ENCODE results near the gene NECTIN2. TPM values are rescaled to one million over a fixed set of nuclear protein-coding genes. Genes with fewer than 3 reads are reported as not detected.
A peak's percentile ranks its signal among the peaks of the same experiment; 100 is the strongest.
"Not testable (repeated sequence)": the region's sequence is repeated elsewhere in the genome, so short reads cannot be mapped to it uniquely, and the experiment has no call there.

Gene NECTIN2
- total RNA-seq, 1 donor from 2014 or later: 54.2 TPM

- H3K4me3 ChIP-seq: no peak overlapping the region
- H3K9me3 ChIP-seq (ENCODE audit: low read depth): no peaks in the 10 kb centered on the region
- TF ChIP-seq EZH2 (IDR thresholded peaks at IDR 0.05) (no peak), CTCF (IDR thresholded peaks at IDR 0.05) (no peak), EZH2phosphoT487 (IDR thresholded peaks at IDR 0.05) (no peak)
- no peak overlapping the region for H3K4me2 ChIP-seq
- Mint-ChIP-seq H3K27ac (peak overlapping the region; percentile 89), H3K36me3 (no peaks in the 10 kb centered on the region), H3K4me3 (no peak overlapping the region), H3K9me3 (no peaks in the 10 kb centered on the region), H3K4me1 (peaks cover 11% of the 10 kb centered on the region), H3K27me3 (ENCODE audit: insufficient read depth, low read depth) (peaks cover 10% of the 10 kb centered on the region)
- H3K36me3 ChIP-seq: no peaks in the 10 kb centered on the region
- no peaks in the 10 kb centered on the region for H3K79me2 ChIP-seq (ENCODE audit: low read depth)
- H3K4me1 ChIP-seq: no peaks in the 10 kb centered on the region
- no peaks in the 10 kb centered on the region for H4K20me1 ChIP-seq (ENCODE audit: low read depth)
- no peak overlapping the region for H3K9ac ChIP-seq
- no peak overlapping the region for H3K27ac ChIP-seq
- H3F3A ChIP-seq (ENCODE audit: low read depth): no peaks in the 10 kb centered on the region
- no peak overlapping the region for H2AFZ ChIP-seq (replicated peaks)
- H3K27me3 ChIP-seq: no peaks in the 10 kb centered on the region
- no peak for DNase-seq (ENCODE audit: low spot score)
Measured at GRCh38 chr19:44925114-44925891, 79.2 kb downstream of the NECTIN2 start.

GRCh38 chr19:44926245-44927077, 80.4 kb downstream of the NECTIN2 start:
- not testable (repeated sequence) for H3K4me3 ChIP-seq; H3K27ac ChIP-seq; H3K9me3 Mint-ChIP-seq; H3K36me3 ChIP-seq; H3K79me2 ChIP-seq (ENCODE audit: low read depth); H3K27ac Mint-ChIP-seq; DNase-seq (ENCODE audit: low spot score); H3K27me3 ChIP-seq; H3K36me3 Mint-ChIP-seq; H3K9me3 ChIP-seq (ENCODE audit: low read depth); H3K4me1 ChIP-seq; H3F3A ChIP-seq (ENCODE audit: low read depth); H4K20me1 ChIP-seq (ENCODE audit: low read depth); H3K9ac ChIP-seq
- Mint-ChIP-seq H3K4me3 (peak overlapping the region; percentile 35), H3K27me3 (ENCODE audit: insufficient read depth, low read depth) (peaks cover 13% of the 10 kb centered on the region), H3K4me1 (peaks cover 11% of the 10 kb centered on the region)
- Histone ChIP-seq H2AFZ (replicated peaks) (peak overlapping the region; percentile 93), H3K4me2 (peak overlapping the region; percentile 43)

GRCh38 chr19:44927746-44928145, 81.6 kb downstream of the NECTIN2 start:
- Histone ChIP-seq H4K20me1 (ENCODE audit: low read depth) (no peaks in the 10 kb centered on the region), H3F3A (ENCODE audit: low read depth) (no peaks in the 10 kb centered on the region), H3K27ac (no peak overlapping the region), H3K9me3 (ENCODE audit: low read depth) (no peaks in the 10 kb centered on the region), H3K4me2 (no peak overlapping the region), H3K36me3 (no peaks in the 10 kb centered on the region), H3K9ac (no peak overlapping the region), H3K27me3 (no peaks in the 10 kb centered on the region), H2AFZ (replicated peaks) (no peak overlapping the region), H3K79me2 (ENCODE audit: low read depth) (no peaks in the 10 kb centered on the region), H3K4me3 (no peak overlapping the region), H3K4me1 (no peaks in the 10 kb centered on the region)
- TF ChIP-seq CTCF (IDR thresholded peaks at IDR 0.05) (no peak), EZH2phosphoT487 (IDR thresholded peaks at IDR 0.05) (no peak)
- DNase-seq (ENCODE audit: low spot score): no peak
- Mint-ChIP-seq H3K4me3 (no peak overlapping the region), H3K36me3 (no peaks in the 10 kb centered on the region), H3K27ac (no peak overlapping the region), H3K9me3 (no peaks in the 10 kb centered on the region), H3K27me3 (ENCODE audit: insufficient read depth, low read depth) (peaks cover 12% of the 10 kb centered on the region), H3K4me1 (peaks cover 11% of the 10 kb centered on the region)

GRCh38 chr19:44930088-44930487, 84.0 kb downstream of the NECTIN2 start:
- H3K79me2 ChIP-seq (ENCODE audit: low read depth): no peaks in the 10 kb centered on the region
- no peaks in the 10 kb centered on the region for H3K4me1 ChIP-seq
- H3K36me3 ChIP-seq: no peaks in the 10 kb centered on the region
- Mint-ChIP-seq H3K4me1 (peaks cover 11% of the 10 kb centered on the region), H3K27me3 (ENCODE audit: insufficient read depth, low read depth) (peaks cover 15% of the 10 kb centered on the region), H3K27ac (no peak overlapping the region), H3K36me3 (no peaks in the 10 kb centered on the region), H3K9me3 (no peaks in the 10 kb centered on the region), H3K4me3 (no peak overlapping the region)
- no peak overlapping the region for H2AFZ ChIP-seq (replicated peaks)
- no peak overlapping the region for H3K4me2 ChIP-seq
- H3K27ac ChIP-seq: no peak overlapping the region
- no peaks in the 10 kb centered on the region for H4K20me1 ChIP-seq (ENCODE audit: low read depth)
- no peaks in the 10 kb centered on the region for H3K9me3 ChIP-seq (ENCODE audit: low read depth)
- H3F3A ChIP-seq (ENCODE audit: low read depth): no peaks in the 10 kb centered on the region
- no peaks in the 10 kb centered on the region for H3K27me3 ChIP-seq
- H3K4me3 ChIP-seq: no peak overlapping the region
- no peak overlapping the region for H3K9ac ChIP-seq
- no peak for DNase-seq (ENCODE audit: low spot score)
- TF ChIP-seq EZH2 (IDR thresholded peaks at IDR 0.05): no peak
- TF ChIP-seq CTCF (IDR thresholded peaks at IDR 0.05): no peak
